Activated CD4-positive, CD25-positive, alpha-beta regulatory T cell treated with anti-CD3 and anti-CD28 coated beads, Interleukin-2, amount 50 U/mL, for 16 hours (primary cell): ENCODE results near the gene NUP210L.

Source experiments
- DNase-seq: peaks from one replicate; pipeline ENCODE4 v3.0.0-alpha.2; 2020; ENCODE audit warnings: low read depth, low spot score

The NUP210L gene

DNA sequence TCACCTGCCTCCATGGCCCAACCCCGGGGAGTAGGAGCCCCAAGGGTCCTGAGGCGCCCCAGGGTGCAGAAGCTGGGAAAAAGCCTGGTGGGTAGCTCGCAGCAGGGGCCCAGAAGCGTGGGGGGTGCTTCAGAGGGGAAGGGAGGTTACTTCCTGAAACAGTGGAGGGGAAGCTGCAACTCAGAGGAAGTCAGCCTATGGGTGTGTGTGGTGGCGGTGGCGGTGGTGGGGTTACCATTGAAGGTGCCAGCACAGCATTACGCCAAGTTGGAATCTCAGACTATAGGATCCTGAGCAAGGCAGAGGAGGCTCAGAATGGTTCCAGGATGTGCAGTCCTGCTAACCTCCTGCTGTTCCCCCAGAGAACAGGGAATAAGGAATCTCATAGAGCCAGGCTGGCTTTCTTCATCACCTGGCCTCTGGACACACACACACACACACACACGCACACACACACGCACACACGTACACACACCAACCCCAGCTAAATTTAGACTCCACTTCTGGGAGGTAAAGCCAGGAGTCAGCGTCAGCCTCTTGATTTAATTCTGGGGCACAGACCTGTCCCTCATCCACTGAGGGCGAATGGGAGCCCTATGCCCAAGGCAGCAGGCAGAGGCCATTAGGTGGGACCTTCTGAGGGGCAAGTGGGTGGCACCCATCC, 209.6 kb downstream of the NUP210L start:
- peak; percentile 51 for DNase-seq

DNA sequence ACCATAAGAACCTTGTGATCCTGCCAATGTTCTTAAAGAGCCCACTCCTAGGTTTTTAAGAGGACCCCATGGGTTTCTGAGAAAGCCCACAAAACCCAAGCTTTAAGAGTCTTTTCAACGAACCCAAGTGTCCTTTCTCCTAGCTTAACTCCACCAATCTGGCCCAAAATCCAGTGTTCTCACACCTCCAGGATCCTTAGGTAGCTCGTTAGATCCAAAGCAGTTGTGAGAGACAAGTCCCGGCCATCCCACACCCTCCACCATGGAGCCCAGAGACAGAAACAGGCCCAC, 210.1 kb downstream of the NUP210L start:
- DNase-seq: no peak

DNA sequence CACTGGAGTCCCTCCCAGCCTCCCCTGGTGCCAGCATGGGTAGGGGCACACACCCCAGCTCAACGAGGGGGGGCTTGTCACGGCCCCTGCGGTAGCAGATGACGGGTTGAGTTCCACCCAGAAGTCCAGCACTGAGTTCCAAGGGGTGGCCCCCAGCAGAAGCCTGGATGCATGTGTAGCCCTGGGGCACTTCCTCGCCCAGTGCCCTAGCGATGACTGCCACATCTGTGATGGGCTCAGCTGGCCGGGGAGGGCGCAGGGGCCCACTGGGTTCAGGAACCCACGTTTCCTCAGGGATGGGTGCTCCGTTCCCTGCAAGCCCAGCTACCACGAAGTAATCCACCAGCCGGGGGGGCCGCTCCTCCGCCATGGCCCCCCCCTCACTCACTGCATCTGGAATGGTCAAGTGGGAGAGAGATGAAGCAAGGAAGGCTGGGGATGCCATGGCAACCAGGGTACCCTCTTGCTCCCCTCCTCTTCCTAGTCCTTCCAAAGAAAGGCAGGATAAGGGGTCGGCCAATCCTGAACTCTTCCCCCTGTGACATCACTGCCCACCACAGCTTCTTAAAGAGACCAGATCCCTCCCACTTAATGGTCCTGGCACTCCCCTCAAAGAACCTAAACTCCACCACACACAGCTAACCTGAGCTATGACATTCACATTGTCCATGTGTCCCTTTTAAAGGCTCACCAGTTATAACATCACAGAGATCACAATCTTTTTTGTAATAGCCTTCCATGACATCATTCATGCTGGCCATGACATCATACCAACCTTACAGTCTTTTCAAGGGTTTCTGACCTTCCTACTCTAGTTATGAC, 210.7 kb downstream of the NUP210L start:
- no peak for DNase-seq

DNA sequence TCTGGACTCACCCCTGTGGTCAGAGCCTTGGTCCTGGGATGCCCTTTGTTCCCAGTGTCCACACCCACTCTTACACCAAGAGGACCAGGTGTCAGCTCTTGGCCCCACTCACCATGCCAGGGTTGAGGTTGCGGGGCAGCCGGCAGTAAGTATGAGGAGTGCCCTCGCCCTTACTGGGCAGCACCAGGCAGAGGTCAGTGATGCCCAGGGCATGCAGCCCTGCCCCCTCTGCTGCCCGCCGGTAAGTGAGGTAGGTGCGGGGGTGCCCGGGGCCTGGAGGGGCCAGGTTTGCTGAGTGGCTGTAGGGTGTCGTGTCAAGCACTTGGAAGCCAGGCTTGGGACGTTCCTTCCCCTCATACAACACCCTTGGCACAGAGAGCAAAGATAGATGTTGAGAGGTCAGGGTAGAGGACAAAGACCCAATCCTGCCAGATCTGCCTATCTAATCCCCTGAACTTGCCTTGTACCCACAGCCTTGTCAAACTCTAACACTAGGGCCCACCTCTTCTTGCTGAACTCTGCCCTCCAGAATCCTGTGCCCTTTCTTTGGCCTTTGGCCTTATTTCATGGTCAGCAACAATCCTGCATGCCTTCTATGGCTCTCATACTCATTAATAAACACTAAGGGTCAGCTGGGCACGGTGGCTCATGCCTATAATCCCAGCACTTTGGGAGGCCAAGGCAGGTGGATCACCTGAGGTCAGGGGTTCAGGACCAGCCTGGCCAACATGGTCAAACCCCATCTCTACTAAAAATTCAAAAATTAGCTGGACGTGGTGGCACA, 211.9 kb downstream of the NUP210L start:
- DNase-seq: no peak
